NCI-H2227 treated with DMSO at 0.1 percent for 48 hours (cell line): ENCODE data around the gene DUSP9.
"Not testable (repeated sequence)": the region's sequence is repeated elsewhere in the genome, so short reads cannot be mapped to it uniquely, and the experiment has no call there.

ENCODE experiments used
- DNase-seq: peaks from one replicate; lab custom pipeline; 2025; lab: John Stamatoyannopoulos, UW

The DUSP9 gene

GRCh38 chrX:153672531-153673427, 25.8 kb downstream of the DUSP9 start:
- no peak for DNase-seq

- DNase-seq = no peak
Observed at GRCh38 chrX:153673428-153674218, 26.6 kb downstream of the DUSP9 start, which contains the start of gene PNCK. Gene PNCK, minus strand, starts transcription at chrX:153673813. Its CDS starts 737 bp downstream, at chrX:153673076.

GRCh38 chrX:153674219-153674851, 27.3 kb downstream of the DUSP9 start:
- no peak for DNase-seq

- DNase-seq = no peak
Observed at GRCh38 chrX:153681175-153681574, 34.2 kb downstream of the DUSP9 start.

- not testable (repeated sequence) for DNase-seq
Observed at GRCh38 chrX:153683486-153683885, 36.5 kb downstream of the DUSP9 start.

GRCh38 chrX:153684467-153685155, 37.6 kb downstream of the DUSP9 start:
- no peak for DNase-seq

- DNase-seq = no peak
Observed at GRCh38 chrX:153685156-153685536, 38.1 kb downstream of the DUSP9 start.

- no peak for DNase-seq
Observed at GRCh38 chrX:153685751-153686696, 39.0 kb downstream of the DUSP9 start.

- DNase-seq = no peak
Observed at GRCh38 chrX:153686711-153687110, 39.7 kb downstream of the DUSP9 start.

- peak; percentile 58 for DNase-seq
Observed at GRCh38 chrX:153687121-153688039, 40.4 kb downstream of the DUSP9 start, which contains the start of gene SLC6A8. Gene SLC6A8, plus strand, starts transcription at chrX:153687926. Its CDS starts 649 bp downstream, at chrX:153688575.

GRCh38 chrX:153688071-153688470, 41.1 kb downstream of the DUSP9 start:
- no peak for DNase-seq

- DNase-seq = no peak
Observed at GRCh38 chrX:153688506-153688905, 41.5 kb downstream of the DUSP9 start.

GRCh38 chrX:153688911-153689590, 42.0 kb downstream of the DUSP9 start:
- no peak for DNase-seq

GRCh38 chrX:153689654-153690465, 42.9 kb downstream of the DUSP9 start:
- no peak for DNase-seq

- DNase-seq = no peak
Observed at GRCh38 chrX:153690466-153690865, 43.5 kb downstream of the DUSP9 start.

- DNase-seq = not testable (repeated sequence)
Observed at GRCh38 chrX:153691032-153691827, 44.2 kb downstream of the DUSP9 start.

GRCh38 chrX:153692003-153692402, 45.0 kb downstream of the DUSP9 start:
- DNase-seq = no peak
